Esophagus squamous epithelium (tissue), 5 donors: Measurements from ENCODE around the gene MYPN. TPM values are rescaled to one million over a fixed set of nuclear protein-coding genes. Genes with fewer than 3 reads are reported as not detected.

Source experiments
- DNase-seq: peaks from one replicate; lab custom pipeline; 2025; lab: John Stamatoyannopoulos, UW
- H3K27ac ChIP-seq, 4 donors: fragments of 200-600 bp; sonication (generic); one replicate each; pipeline ENCODE4 v1.5.1; 2016 to 2019; ENCODE audit warnings: mild to moderate bottlenecking in 1 of 4
- H3K27me3 ChIP-seq, 4 donors: fragments of 200-600 bp; sonication (generic); 1 replicate in 3 of 4; 2 replicates in 1 of 4; pipeline versions ENCODE4 v1.5.1 to v1.6.0; 2017 to 2021; ENCODE audit warnings: antibody characterized with exemption in 1 of 4
- H3K36me3 ChIP-seq, 3 donors: fragments of 200-600 bp; sonication (generic); one replicate each; pipeline ENCODE4 v1.5.1; 2016 to 2019
- H3K4me1 ChIP-seq, 3 donors: fragments of 200-600 bp; sonication (generic); one replicate each; pipeline ENCODE4 v1.5.1; 2017 to 2019
- H3K4me3 ChIP-seq, 4 donors: fragments of 200-600 bp; sonication (generic); 1 replicate in 3 of 4; 2 replicates in 1 of 4; pipeline ENCODE4 v1.5.1; 2016 to 2019; ENCODE audit warnings: mild to moderate bottlenecking in 2 of 4, moderate library complexity in 1 of 4
- H3K9me3 ChIP-seq, 3 donors: fragments of 200-600 bp; sonication (generic); one replicate each; pipeline ENCODE4 v1.5.1; 2016 to 2019
- CTCF ChIP-seq, 6 experiments: fragments of 450-650 bp in 4 of 6; fragments of 200-600 bp in 2 of 6; sonication (generic) in 2 of 6; IDR thresholded peaks; one replicate each; pipeline ENCODE4 v1.5.1; 2016 to 2019; ENCODE audit warnings: antibody characterized with exemption in 6 of 6, mild to moderate bottlenecking in 4 of 6, moderate library complexity in 4 of 6
- POLR2A ChIP-seq, 4 donors: fragments of 450-650 bp; IDR thresholded peaks; one replicate each; pipeline ENCODE4 v1.6.1; 2017; ENCODE audit warnings: antibody characterized with exemption in 4 of 4, mild to moderate bottlenecking in 4 of 4, moderate library complexity in 3 of 4
- WGBS, 2 donors: methylation state at CpG; one replicate each; pipeline ENCODE4 v1.1.5; 2018; 5-methylcytosine and 5-hydroxymethylcytosine counted together
- intact Hi-C: fragments of 100-400 bp; cut with DNase I; formaldehyde crosslinking; loops from one replicate; pipeline ENCODE4 v1.15.0; 2022
- total RNA-seq, 4 donors: library from RNA; depleted of rRNA; stranded (reverse); fragments of >200 nt; gene quantifications; one replicate each; pipeline ENCODE4 v1.1.0, GENCODE V29; 2016
- donor health status: DM: yes; HTN: yes; CAD: no.

MYPN gene
- total RNA-seq, 4 donors from 2014 or later, result not detected

- WGBS, 2 donors, result 64 to 84% methylated on average over 2 of the region's 2 CpGs
- no peak overlapping the region for H3K4me3 ChIP-seq
- no peak for DNase-seq
These were observed 54.4 kb downstream of the MYPN start for GRCh38 chr10:68163735-68164134.

GRCh38 chr10:68165643-68166042 is 56.4 kb downstream of the MYPN start:
- DNase-seq, result no peak
- H3K4me3 ChIP-seq, result no peak overlapping the region
- intact Hi-C loops, result no loop called here
- H3K4me1 ChIP-seq, result no peaks in the 10 kb centered on the region
- H3K36me3 ChIP-seq, result no peaks in the 10 kb centered on the region
- TF ChIP-seq CTCF (IDR thresholded peaks at IDR 0.05) (no peak), POLR2A (IDR thresholded peaks at IDR 0.05) (no peak)
- WGBS, 2 donors, result 67 to 73% methylated on average over 3 of the region's 3 CpGs
- H3K27me3 ChIP-seq, result no peaks in the 10 kb centered on the region
- no peaks in the 10 kb centered on the region for H3K9me3 ChIP-seq
- H3K27ac ChIP-seq, result no peak overlapping the region

More at GRCh38 chr10:68163735-68164134, 54.4 kb downstream of the MYPN start:
- H3K27ac ChIP-seq, result no peak overlapping the region
- intact Hi-C loops, result no loop called here
- no peak for TF ChIP-seq POLR2A (IDR thresholded peaks at IDR 0.05)
- H3K4me1 ChIP-seq, result no peaks in the 10 kb centered on the region
- H3K9me3 ChIP-seq, result no peaks in the 10 kb centered on the region
- no peaks in the 10 kb centered on the region for H3K27me3 ChIP-seq
- H3K36me3 ChIP-seq, result no peaks in the 10 kb centered on the region

GRCh38 chr10:68166871-68167585 is 57.7 kb downstream of the MYPN start:
- Histone ChIP-seq H3K9me3 (no peaks in the 10 kb centered on the region), H3K4me3 (no peak overlapping the region), H3K36me3 (no peaks in the 10 kb centered on the region), H3K27me3 (no peaks in the 10 kb centered on the region), H3K27ac (no peak overlapping the region), H3K4me1 (no peaks in the 10 kb centered on the region)
- intact Hi-C loops, result no loop called here
- TF ChIP-seq CTCF (IDR thresholded peaks at IDR 0.05), result no peak
- TF ChIP-seq POLR2A (IDR thresholded peaks at IDR 0.05), result no peak
- DNase-seq, result no peak
- WGBS, 2 donors, result 66 to 69% methylated on average over 3 of the region's 3 CpGs

GRCh38 chr10:68167586-68168189 is 58.4 kb downstream of the MYPN start:
- H3K27ac ChIP-seq, result no peak overlapping the region
- intact Hi-C loops, result no loop called here
- H3K4me1 ChIP-seq, result no peaks in the 10 kb centered on the region
- no peaks in the 10 kb centered on the region for H3K27me3 ChIP-seq
- 91% methylated on average over 6 of the region's 6 CpGs for WGBS, 2 donors
- DNase-seq, result no peak
- H3K9me3 ChIP-seq, result no peaks in the 10 kb centered on the region
- no peaks in the 10 kb centered on the region for H3K36me3 ChIP-seq
- H3K4me3 ChIP-seq, result no peak overlapping the region
- TF ChIP-seq POLR2A (IDR thresholded peaks at IDR 0.05) (no peak), CTCF (IDR thresholded peaks at IDR 0.05) (no peak)

- no peak for TF ChIP-seq POLR2A (IDR thresholded peaks at IDR 0.05)
- no peak for TF ChIP-seq CTCF (IDR thresholded peaks at IDR 0.05)
- intact Hi-C loops, result no loop called here
These were observed 62.3 kb downstream of the MYPN start for GRCh38 chr10:68171539-68172080.

More at GRCh38 chr10:68171539-68172080, 62.3 kb downstream of the MYPN start:
- Histone ChIP-seq H3K36me3 (no peaks in the 10 kb centered on the region), H3K4me1 (no peaks in the 10 kb centered on the region), H3K9me3 (no peaks in the 10 kb centered on the region), H3K27ac (no peak overlapping the region), H3K4me3 (no peak overlapping the region), H3K27me3 (no peaks in the 10 kb centered on the region)
- no peak for DNase-seq
- 22 to 71% methylated on average over 1 of the region's 1 CpG for WGBS, 2 donors
